T-helper 2 cell treated with Interferon-gamma antibody and Interleukin-4, amounts not matched to agents 100 ng/mL and 5 ng/mL, for 36 hours (primary cell): ENCODE data around the gene TCF7L1. TPM values are rescaled to one million over a fixed set of nuclear protein-coding genes. Genes with fewer than 3 reads are reported as not detected.
"Not testable (repeated sequence)": the region's sequence is repeated elsewhere in the genome, so short reads cannot be mapped to it uniquely, and the experiment has no call there.

Experiments used
- intact Hi-C: fragments of 100-400 bp; cut with micrococcal nuclease; formaldehyde crosslinking; loops from one replicate; pipeline ENCODE4 v1.15.1; 2023
- total RNA-seq: library from RNA; stranded (reverse); gene quantifications from 2 replicates; pipeline ENCODE4 v1.2.3, GENCODE V29; 2022

Gene TCF7L1
- total RNA-seq, 1 donor from 2014 or later: not detected

DNA sequence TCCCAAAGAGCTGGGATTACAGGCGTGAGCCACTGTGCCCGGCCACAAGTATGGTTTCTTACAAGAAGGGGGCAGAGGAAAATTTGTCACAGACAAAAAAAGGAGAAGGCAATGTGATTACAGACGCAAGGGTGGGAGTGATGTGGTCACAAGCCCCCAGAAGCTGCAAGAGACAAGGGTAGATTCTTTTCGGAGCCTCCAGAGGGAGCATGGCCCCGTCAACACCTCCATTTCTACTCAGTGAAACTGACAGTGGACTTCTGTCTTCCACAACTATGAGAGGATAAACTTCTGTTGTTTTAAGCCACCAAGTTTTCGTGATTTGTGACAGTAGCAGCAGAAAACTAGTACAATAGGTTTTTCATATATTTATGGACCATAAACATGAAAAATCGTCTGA is 2.1 kb upstream of the TCF7L1 start:
- intact Hi-C loops: loop anchor here (5.0 kb wide), 1 partner anchor 166 kb away; no protein-coding TSS in a partner anchor

- intact Hi-C loops: loop anchor here (5.0 kb wide), 1 partner anchor 165 kb away; no protein-coding TSS in a partner anchor
These were observed 795 bp upstream of the TCF7L1 start for GRCh38 chr2:85132397-85132796.

- intact Hi-C loops: loop anchor here (5.0 kb wide), 1 partner anchor 163 kb away; no protein-coding TSS in a partner anchor
These were observed 611 bp downstream of the TCF7L1 start for GRCh38 chr2:85133751-85134254.

GRCh38 chr2:85134255-85134895 is 1.2 kb downstream of the TCF7L1 start:
- intact Hi-C loops: loop anchor here (5.0 kb wide), 1 partner anchor 163 kb away; no protein-coding TSS in a partner anchor

DNA sequence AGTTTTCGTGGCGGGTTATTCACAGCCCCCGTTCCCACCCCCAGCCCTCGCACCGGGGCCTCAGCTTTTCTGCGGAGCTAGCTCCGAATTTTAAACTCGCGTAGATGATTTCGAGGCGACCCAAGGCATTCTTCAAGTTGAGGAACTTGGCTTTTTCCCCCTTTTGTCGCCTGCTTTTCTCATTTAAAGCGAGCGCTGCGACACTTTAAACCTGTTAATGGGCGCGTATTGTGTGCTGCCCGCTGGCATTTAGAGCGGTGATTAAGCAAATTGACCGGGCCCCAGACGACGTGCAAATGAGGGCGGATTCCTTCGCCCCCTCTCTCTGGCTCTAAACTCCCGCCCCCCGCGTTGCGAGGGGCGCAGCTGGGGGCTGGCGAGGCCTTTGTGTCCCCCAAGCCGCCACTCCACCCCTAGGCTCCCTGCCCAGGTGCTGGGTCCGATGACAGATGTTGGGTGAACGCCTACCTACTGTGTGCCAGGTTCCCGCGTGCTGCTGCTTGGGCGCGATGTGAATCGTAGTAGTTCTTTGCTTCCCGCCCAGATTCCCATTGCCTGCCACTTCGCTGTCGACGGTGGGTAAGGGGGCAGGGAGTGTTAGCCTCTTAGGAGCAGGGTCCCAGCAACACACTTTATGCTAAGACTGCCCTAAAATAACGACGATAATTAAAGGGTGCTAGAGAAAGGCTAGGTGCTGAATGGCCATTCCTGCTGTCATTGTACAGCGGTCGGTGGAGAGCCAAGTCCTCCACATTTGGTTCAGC is 1.9 kb downstream of the TCF7L1 start:
- intact Hi-C loops: loop anchor here (5.0 kb wide), 1 partner anchor 162 kb away; no protein-coding TSS in a partner anchor

DNA sequence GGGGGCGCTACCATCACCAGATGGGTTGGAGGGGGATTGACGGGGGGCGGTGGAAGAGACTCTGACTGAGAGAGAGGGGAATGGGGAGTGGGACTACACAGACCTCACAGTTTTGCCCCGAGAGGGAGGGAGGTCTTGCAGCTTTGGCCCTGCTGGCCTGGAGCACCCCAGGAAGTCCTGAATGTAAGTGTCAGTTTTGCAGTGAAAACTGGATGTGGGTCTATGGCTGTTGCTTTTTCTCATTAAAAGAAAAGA is 2.4 kb downstream of the TCF7L1 start:
- intact Hi-C loops: no loop called here

GRCh38 chr2:85137156-85137555 is 4.0 kb downstream of the TCF7L1 start:
- intact Hi-C loops: no loop called here

DNA sequence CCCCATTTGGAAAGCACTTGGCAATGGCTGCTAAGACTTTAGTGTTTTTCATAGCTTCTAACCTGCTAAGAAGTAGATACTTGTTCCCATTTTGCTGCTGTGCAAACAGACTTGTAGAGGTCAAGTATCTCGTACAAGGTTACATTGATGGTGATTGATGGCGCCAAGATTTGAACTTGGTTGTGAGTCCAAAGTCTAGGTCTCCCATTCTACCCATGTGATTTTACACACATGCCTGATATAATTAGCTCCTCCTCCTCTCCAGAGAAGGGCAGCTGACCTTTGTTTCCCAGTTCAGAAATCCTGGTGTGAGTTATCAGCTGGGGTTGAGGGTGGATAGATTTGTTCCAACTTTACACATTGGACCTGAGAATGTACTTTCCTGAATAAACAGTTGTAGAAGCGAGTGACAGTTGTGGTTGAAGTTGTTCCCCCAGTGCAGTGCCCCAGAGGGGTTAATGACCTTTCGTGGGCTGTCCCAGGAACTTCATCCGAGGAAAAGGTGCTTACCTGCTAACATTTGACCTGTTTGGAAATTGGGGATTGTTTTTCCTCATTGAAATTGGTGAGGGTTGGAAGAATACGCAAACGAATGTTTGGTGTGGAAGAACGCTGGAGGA is 10.4 kb downstream of the TCF7L1 start:
- intact Hi-C loops: no loop called here

GRCh38 chr2:85145116-85145820 is 12.1 kb downstream of the TCF7L1 start:
- intact Hi-C loops: no loop called here

DNA sequence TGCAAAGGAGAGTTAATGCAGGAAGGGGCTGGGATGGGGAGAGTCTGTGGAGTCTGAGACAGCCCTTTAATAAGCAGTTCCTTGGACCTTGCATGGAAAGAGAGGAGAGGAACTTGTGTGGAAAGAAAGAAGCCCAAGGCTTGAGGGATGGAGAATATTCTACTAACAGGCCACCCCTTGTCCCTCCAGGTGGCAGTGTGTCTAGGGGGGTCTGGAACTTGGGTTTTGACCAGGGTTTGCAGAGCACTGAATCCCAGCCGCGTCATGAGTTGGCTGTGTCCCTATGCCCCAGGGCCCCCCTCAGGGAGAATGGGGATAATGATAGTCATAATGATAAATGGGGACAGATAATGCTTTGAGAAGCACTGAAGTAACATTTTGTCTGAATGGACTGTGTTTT is 15.0 kb downstream of the TCF7L1 start:
- intact Hi-C loops: no loop called here

- intact Hi-C loops: no loop called here
These were observed 17.8 kb downstream of the TCF7L1 start for GRCh38 chr2:85151026-85151425.

- intact Hi-C loops: no loop called here
These were observed 19.7 kb downstream of the TCF7L1 start for GRCh38 chr2:85152895-85153294.

- intact Hi-C loops: no loop called here
These were observed 21.0 kb downstream of the TCF7L1 start for GRCh38 chr2:85154048-85154753.

DNA sequence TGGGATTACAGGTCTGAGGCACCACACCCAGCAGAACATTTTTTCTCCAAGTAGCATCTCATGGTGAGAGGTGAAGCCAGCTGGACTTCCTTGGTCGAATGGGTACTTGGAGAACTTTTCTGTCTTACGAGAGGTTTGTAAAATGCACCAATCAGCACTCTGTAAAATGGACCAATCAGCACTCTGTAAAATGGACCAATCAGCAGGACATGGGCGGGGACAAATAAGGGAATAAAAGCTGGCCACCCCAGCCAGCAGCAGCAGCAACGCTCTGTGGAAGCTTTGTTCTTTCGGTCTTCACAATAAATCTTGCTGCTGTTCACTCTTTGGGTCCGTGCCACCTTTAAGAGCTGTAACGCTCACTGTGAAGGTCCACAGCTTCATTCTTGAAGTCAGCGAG is 21.9 kb downstream of the TCF7L1 start:
- intact Hi-C loops: not testable (repeated sequence)

DNA sequence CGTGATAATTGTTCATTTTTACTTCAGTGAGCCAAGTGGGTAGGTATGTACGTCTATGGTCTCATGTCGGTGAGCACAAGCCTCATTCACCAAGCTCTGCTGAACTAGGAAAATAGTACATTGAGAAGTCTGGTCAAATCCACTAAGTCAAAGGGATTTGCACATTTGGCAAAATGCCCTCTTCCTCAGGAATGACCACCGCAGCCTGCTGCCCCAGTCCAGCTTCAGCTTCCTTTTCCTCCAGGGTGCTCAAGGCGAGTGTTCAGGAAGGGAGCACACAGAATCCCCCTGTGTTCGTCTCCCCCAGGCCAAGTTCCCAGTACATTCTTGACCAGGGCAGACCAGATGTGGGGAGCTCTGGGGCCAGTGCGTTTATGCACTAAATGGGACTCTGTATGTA is 23.0 kb downstream of the TCF7L1 start:
- intact Hi-C loops: no loop called here

- intact Hi-C loops: no loop called here
These were observed 23.4 kb downstream of the TCF7L1 start for GRCh38 chr2:85156619-85157018.

DNA sequence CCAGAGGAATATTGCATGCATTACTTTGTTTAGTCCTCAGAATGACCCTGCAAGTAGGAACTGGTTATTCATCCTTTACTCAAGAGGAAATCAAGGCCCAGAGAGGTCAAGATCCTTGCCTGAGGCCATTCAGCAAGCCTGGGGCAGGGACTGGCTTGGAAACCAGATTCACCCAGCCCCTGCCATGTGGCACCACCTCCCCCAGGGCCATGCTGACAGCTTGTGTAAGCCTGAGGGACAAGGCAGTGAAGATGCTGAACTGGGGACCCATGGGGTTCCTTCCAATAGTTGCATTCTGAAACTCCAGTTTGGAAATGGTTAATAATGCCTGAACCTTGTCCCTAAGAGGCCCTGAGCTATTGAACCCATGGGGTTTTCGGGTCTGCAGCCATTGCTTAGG is 24.2 kb downstream of the TCF7L1 start:
- intact Hi-C loops: no loop called here

GRCh38 chr2:85158559-85159273 is 25.5 kb downstream of the TCF7L1 start:
- intact Hi-C loops: no loop called here

DNA sequence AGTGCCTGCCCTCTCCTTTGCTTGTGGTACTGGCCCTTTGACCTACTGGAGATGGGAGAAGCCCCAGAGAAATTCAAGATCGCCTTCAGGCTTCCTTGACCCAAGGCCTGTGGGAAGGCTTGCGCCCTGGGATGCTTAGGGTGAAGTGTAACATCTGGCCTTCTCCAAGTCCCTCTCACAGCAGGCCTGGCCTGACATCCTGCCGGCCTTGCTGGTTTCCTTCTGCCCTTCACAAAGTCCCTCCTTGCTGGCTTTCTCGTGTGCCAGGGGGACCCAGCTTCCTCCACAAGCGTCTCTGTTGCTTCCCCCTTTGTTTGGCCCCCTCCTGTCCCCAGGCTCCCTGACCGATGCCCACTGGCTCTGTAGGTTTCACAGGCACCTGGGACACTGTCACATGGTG is 26.4 kb downstream of the TCF7L1 start:
- intact Hi-C loops: no loop called here
